ENCODE measurements around the gene BCL11B. TPM values are rescaled to one million over a fixed set of nuclear protein-coding genes. Genes with fewer than 3 reads are reported as not detected.

Gene BCL11B
- total RNA-seq, 1 experiment from 2014 or later: 0.84 TPM

GRCh38 chr14:99312106-99312505 lies 40.1 kb upstream of the BCL11B start:
- Mint-ChIP-seq H3K36me3 (ENCODE audit: insufficient read depth, unreplicated experiment) (no peaks in the 10 kb centered on the region), H3K4me1 (ENCODE audit: insufficient read depth, unreplicated experiment) (no peaks in the 10 kb centered on the region), H3K27me3 (ENCODE audit: insufficient read depth, unreplicated experiment) (peaks cover 52% of the 10 kb centered on the region), H3K4me3 (ENCODE audit: unreplicated experiment) (no peak overlapping the region), H3K27ac (ENCODE audit: low read depth, unreplicated experiment) (no peak overlapping the region), H3K9me3 (ENCODE audit: unreplicated experiment) (no peaks in the 10 kb centered on the region)
- DNase-seq (ENCODE audit: unreplicated experiment): no peak
- ChIA-PET POLR2A (no interaction called here), CTCF (interaction anchor here (0.8 to 1.1 kb wide), 2 partner anchors 10 to 23 kb away, joined by 3 read pairs; no protein-coding TSS in a partner anchor)
- no peak for TF ChIP-seq CTCF (IDR thresholded peaks at IDR 0.05; ENCODE audit: unreplicated experiment)
- intact Hi-C loops (cut with micrococcal nuclease): no loop called here
- BruUV-seq (replicated peaks): no TSS peak

GRCh38 chr14:99309220-99309766 lies 37.3 kb upstream of the BCL11B start:
- Mint-ChIP-seq H3K36me3 (ENCODE audit: insufficient read depth, unreplicated experiment) (no peaks in the 10 kb centered on the region), H3K27me3 (ENCODE audit: insufficient read depth, unreplicated experiment) (peaks cover 65% of the 10 kb centered on the region), H3K9me3 (ENCODE audit: unreplicated experiment) (no peaks in the 10 kb centered on the region), H3K4me3 (ENCODE audit: unreplicated experiment) (no peak overlapping the region), H3K27ac (ENCODE audit: low read depth, unreplicated experiment) (no peak overlapping the region), H3K4me1 (ENCODE audit: insufficient read depth, unreplicated experiment) (no peaks in the 10 kb centered on the region)
- CTCF ChIA-PET: interaction anchor here (0.8 kb wide), 1 partner anchor 83 kb away, joined by 3 read pairs; no protein-coding TSS in a partner anchor
- no peak for DNase-seq (ENCODE audit: unreplicated experiment)
- no TSS peak for BruUV-seq (replicated peaks)
- POLR2A ChIA-PET: interaction anchor here (0.5 kb wide), 1 partner anchor 16 kb away, joined by 3 read pairs; no protein-coding TSS in a partner anchor
- intact Hi-C loops (cut with micrococcal nuclease): no loop called here
- no peak for TF ChIP-seq CTCF (IDR thresholded peaks at IDR 0.05; ENCODE audit: unreplicated experiment)

- DNase-seq (ENCODE audit: unreplicated experiment): no peak
- ChIA-PET POLR2A (interaction anchor here (1.6 kb wide), 1 partner anchor 30 kb away, joined by 4 read pairs; no protein-coding TSS in a partner anchor), CTCF (interaction anchor here (0.6 to 2.3 kb wide), 3 partner anchors 15 to 301 kb away, joined by 3 to 6 read pairs (median 3); no protein-coding TSS in a partner anchor)
- no peak overlapping the region for H3K27ac Mint-ChIP-seq (ENCODE audit: low read depth, unreplicated experiment)
- H3K4me1 Mint-ChIP-seq (ENCODE audit: insufficient read depth, unreplicated experiment): no peaks in the 10 kb centered on the region
- BruUV-seq (replicated peaks): no TSS peak
- H3K4me3 Mint-ChIP-seq (ENCODE audit: unreplicated experiment): no peak overlapping the region
- peaks cover 39% of the 10 kb centered on the region for H3K27me3 Mint-ChIP-seq (ENCODE audit: insufficient read depth, unreplicated experiment)
- intact Hi-C loops (cut with micrococcal nuclease): no loop called here
- H3K9me3 Mint-ChIP-seq (ENCODE audit: unreplicated experiment): peaks cover 10% of the 10 kb centered on the region
- no peaks in the 10 kb centered on the region for H3K36me3 Mint-ChIP-seq (ENCODE audit: insufficient read depth, unreplicated experiment)
- no peak for TF ChIP-seq CTCF (IDR thresholded peaks at IDR 0.05; ENCODE audit: unreplicated experiment)
Measured at GRCh38 chr14:99304208-99304607, 32.2 kb upstream of the BCL11B start.

- intact Hi-C loops (cut with micrococcal nuclease): no loop called here
- BruUV-seq (replicated peaks): no TSS peak
- CTCF ChIA-PET: no interaction called here
- Mint-ChIP-seq H3K9me3 (ENCODE audit: unreplicated experiment) (peaks cover 10% of the 10 kb centered on the region), H3K4me1 (ENCODE audit: insufficient read depth, unreplicated experiment) (no peaks in the 10 kb centered on the region), H3K36me3 (ENCODE audit: insufficient read depth, unreplicated experiment) (no peaks in the 10 kb centered on the region), H3K27me3 (ENCODE audit: insufficient read depth, unreplicated experiment) (peaks cover 32% of the 10 kb centered on the region), H3K4me3 (ENCODE audit: unreplicated experiment) (no peak overlapping the region), H3K27ac (ENCODE audit: low read depth, unreplicated experiment) (no peak overlapping the region)
- DNase-seq (ENCODE audit: unreplicated experiment): no peak
- POLR2A ChIA-PET: no interaction called here
- no peak for TF ChIP-seq CTCF (IDR thresholded peaks at IDR 0.05; ENCODE audit: unreplicated experiment)
Measured at GRCh38 chr14:99300190-99300589, 28.2 kb upstream of the BCL11B start.

Data from MCF 10A (cell line).